ENCODE measurements around the gene ALK. TPM values are rescaled to one million over a fixed set of nuclear protein-coding genes. Genes with fewer than 3 reads are reported as not detected.

Gene ALK
- total RNA-seq, result not detected in 2 replicates

DNA sequence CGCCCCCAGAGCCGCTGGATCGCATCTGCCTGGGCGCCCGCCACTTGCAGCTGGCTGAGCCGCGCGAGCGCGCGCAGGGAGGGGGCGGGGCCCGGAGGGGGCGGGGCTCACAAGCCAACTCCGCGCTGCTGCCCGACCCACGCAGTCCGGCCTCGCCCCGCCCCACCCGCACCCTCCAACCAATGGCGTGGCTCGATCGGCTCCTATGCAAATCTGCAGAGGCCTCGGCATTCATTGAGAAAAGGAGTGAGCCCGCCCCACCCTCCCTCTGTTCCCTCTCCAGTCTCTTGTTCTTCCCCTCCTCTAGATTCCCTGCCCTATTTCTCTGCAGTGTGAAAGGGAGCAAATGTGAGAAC is at the start of gene ALK:
Gene ALK (minus strand): TSS at position 27 of the 356 bp plus-strand sequence. CDS start 927 bp downstream, outside the sequence.

Other genes with a start within 250 kb of the ALK start
- gene YPEL5, start 225.4 kb upstream of the ALK start, total RNA-seq, result 22.7 and 23.8 TPM in 2 replicates

All from bronchus fibroblast of lung (primary cell).